Stimulated activated CD8-positive, alpha-beta memory T cell treated with anti-CD3 and anti-CD28 coated beads, Interleukin-7, amount 100 ng/mL, for 24 hours (primary cell): ENCODE results near the gene LTC4S.
"Not testable (repeated sequence)": the region's sequence is repeated elsewhere in the genome, so short reads cannot be mapped to it uniquely, and the experiment has no call there.

ENCODE experiments used
- DNase-seq: peaks from one replicate; pipeline ENCODE4 v3.0.0-alpha.2; 2020; ENCODE audit warnings: low read depth

The LTC4S gene

GRCh38 chr5:179793468-179794139 lies at the start of gene LTC4S:
Gene LTC4S, plus strand, starts transcription at chr5:179793986. Its CDS starts 95 bp downstream, at chr5:179794081.
- no peak for DNase-seq

DNA sequence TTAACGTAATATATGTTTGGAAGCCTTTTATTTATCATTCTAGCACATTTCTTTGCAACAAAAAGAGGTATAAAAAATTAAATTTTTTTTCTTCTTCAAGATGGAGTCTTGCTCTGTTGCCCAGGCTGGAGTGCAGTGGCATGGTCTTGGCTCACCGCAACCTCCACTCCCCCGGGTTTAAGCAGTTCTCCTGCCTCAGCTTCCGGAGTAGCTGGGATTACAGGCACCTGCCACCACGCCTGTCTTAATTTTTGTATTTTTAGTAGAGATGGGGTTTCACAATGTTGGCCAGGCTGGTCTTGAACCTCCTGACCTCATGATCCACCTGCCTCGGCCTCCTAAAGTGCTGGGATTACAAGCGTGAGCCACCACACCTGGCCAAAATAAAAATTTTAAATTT lies 49.7 kb upstream of the LTC4S start:
- DNase-seq: not testable (repeated sequence)

DNA sequence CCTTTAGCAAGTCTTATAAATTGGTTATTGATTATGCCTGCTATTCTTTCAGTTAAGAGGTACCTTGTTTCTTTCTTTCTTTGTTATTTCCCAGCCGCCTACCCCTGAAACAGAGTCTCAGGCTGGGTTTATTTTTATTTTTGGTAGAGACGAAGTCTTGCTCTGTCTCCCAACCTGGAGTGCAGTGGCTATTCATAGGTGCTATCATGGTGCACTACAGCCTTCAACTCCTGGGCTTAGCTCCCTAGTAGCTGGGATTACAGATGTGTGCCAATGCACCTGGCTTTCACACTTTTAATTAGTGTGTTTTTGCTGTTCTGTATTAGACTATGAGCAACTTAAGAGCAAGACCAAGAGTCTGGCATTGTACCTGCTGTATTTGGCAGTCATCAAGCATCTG lies 46.9 kb upstream of the LTC4S start:
- no peak for DNase-seq

GRCh38 chr5:179747811-179748210 lies 46.0 kb upstream of the LTC4S start:
- DNase-seq: no peak

DNA sequence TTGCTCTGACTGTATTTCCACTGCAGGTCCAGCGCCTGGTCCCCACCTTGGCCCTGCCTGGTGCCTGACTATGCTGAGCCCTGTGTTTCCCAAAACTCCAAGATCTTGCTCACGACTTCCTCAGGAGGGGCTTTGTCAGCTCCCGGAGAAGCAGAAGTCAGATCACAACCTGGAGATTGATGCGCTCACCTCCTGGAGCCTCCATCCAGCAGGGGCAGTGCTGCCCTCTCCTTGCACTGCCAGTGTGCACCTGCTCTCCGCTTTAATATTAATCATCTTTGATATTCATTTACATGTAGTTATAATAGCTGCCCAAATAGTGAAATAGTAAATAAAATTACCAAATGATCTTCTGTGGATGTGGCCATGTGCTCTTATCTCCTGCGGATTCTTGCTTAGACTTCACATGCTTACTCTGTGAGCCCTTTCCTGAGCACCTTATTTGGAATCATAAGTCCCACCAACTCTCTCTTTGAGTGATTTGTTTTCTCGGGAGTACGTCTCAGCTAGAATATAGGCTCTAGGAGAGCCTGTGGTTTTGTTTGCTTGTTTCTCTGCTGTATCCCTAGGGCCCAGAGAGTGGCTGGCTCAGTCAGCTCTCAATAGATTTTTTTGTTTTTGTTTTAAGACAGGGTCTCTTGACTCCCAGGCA lies 43.8 kb upstream of the LTC4S start:
- DNase-seq: no peak

- no peak for DNase-seq
Observed at GRCh38 chr5:179753971-179754370, 39.8 kb upstream of the LTC4S start.

GRCh38 chr5:179755022-179755421 lies 38.8 kb upstream of the LTC4S start:
- DNase-seq: no peak

DNA sequence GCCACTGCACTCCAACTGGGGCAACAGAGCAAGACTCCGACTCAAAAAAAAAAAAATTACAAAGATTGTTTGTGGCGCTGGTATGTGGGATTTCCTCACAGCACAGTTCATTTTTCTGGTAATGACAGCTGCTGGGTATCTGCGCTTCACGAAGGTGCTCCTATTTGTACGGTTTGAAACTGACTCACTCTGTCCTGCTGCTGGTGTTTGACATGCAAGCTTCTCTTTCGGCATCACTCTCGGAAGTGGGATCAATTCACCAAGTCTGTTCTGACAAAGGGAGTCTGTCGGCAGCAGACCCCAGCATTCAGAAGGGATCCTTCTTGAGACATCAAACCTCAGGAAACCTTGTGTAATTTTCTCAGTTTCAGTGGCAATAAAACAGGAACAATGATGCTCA lies 34.8 kb upstream of the LTC4S start:
- no peak for DNase-seq

DNA sequence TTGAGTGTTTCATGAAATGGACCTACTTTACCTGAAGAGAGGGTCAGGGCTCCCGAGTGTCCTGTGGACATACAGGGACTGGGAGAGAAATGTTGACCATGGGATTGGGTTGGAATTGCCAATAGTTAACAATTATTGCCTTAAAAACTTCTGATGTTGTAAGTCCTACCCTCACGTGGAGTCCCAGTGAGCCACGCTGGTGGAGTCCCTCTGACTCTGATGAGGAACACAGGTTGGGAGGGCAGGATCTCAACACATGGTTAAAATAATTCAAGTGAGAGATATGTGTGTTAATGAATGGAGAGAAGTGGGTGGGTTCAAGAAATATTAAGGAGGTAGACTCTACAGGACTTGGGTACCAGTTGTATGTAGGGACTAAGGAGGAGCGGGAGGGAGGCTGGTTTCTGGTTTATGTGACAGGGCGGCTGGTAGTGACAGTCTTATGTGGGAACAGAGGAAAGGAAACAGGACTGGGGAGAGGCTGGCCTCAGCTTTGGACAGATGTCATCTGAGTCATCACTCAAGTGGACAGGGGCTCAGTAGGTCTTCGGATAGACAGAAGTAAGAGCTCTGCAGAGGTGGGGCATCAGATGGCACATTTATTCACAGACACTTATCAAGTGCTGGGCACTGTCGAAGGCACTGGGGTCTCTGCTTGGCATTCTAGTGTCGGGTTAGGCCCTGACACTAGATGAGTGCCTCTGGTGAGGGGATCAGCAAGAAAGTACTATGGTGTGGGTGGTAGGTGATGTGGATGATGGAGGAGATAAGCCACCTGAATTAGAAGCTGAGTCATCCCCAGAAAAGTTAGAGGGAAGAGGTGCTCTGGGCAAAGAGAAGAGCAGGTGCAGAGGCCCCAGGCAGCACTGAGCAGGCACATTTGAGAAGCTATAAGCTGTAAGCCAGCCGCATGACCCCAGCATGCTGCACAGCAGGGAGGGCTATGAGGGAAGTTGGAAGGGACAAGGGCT lies 33.9 kb upstream of the LTC4S start:
- DNase-seq: no peak

DNA sequence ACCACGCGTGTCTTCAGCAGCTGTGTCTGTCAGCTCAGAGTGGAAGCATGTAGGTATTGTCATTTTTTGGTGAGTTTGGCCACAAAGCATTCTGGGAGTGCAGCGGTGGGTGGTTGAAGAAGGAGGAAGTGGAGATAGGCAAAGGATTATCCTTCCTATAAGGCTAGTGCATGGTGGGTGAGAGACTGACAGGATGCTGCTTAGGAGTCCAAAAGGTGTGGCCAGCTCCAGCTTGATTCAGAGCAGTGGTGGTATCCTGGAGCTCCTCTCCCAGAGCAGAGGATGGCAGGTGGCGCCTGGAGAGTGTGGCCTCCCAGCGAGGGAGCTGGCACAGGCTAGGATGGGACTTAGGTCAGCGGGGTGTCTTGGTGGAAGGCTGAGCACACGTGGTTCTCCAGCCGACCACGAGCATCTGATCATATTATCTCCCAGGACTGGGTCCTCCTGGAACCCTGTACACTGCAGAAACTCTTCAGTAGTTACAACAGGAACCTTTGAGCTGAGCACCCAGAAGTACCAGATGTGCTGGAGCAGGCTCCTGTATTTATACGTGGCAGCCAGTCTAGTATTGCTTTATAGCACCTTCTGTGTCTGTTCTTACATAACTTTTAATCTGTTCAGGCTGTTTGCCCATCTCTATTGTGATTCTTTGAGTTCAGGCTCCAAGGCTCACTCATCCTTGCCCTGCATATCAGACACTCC lies 31.6 kb upstream of the LTC4S start:
- no peak for DNase-seq

DNA sequence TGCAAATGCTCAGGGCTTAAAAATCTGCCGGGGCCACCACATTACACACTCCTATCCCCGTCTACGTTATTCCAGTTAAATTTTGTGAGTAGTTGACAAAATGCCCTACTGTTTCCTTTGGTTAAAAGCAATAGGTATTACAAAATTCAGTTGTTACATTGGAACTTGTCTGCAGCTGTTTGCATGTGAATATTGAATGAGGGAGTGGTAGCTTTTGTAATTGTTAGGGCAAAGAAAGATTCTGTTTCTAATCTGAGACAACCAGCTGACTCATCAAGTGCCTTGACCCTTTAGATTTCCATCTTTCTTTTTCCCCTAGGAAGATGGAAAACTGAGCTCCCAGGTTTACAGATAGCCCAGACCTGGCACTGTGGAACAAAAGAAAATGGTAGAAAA lies 31.0 kb upstream of the LTC4S start:
- no peak for DNase-seq

DNA sequence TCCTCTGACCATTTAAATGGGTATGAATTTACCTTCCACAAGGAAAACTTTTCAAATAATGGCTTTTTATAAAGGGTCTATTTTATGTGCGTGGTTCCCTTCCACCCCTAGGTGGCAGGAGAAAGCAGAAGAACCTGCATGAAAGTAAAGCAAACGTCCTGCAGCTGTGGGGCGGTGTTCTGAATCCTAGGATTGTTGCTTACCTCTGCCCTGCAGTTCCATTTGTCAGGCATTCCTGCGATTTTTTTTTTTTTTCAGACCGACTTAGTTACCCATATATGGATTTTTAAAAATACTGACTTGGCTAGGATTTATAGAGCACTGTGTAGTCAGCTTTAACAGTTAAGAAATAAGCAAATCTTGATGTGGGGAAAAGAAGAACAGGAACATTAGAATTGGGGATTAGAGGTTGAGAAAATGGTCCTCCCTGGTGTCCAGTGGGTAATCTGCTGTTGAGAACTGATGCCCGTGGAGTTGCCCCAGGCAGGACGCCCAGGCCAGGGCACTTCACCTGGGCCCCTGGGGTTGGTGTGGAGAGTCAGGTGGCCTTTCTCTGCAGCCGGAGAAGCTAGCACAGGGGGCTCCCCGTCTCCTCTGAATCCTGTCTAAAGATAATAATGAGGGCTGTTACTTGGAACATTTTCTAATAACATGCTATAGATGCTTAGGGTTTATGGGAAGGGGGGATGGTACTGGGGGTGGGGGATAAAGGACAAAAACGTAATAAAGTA lies 30.4 kb upstream of the LTC4S start:
- peak; percentile 29 for DNase-seq

GRCh38 chr5:179764056-179764455 lies 29.7 kb upstream of the LTC4S start:
- DNase-seq: no peak

DNA sequence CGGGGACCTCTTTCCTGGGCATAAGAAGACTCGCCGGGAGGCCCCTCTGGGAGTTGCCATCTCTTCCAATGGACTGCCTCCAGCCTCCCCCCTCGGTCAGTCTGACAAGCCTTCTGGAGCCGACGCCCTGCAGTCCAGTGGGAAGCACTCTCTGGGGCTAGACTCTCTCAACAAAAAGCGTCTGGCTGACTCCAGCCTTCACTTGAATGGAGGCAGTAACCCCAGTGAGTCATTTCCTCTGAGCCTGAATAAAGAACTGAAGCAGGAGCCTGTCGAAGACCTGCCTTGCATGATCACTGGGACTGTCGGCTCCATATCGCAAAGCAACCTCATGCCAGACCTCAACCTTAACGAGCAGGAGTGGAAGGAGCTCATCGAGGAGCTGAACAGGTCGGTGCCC lies 28.4 kb upstream of the LTC4S start:
- DNase-seq: no peak

- no peak for DNase-seq
Observed at GRCh38 chr5:179766021-179766725, 27.6 kb upstream of the LTC4S start.

DNA sequence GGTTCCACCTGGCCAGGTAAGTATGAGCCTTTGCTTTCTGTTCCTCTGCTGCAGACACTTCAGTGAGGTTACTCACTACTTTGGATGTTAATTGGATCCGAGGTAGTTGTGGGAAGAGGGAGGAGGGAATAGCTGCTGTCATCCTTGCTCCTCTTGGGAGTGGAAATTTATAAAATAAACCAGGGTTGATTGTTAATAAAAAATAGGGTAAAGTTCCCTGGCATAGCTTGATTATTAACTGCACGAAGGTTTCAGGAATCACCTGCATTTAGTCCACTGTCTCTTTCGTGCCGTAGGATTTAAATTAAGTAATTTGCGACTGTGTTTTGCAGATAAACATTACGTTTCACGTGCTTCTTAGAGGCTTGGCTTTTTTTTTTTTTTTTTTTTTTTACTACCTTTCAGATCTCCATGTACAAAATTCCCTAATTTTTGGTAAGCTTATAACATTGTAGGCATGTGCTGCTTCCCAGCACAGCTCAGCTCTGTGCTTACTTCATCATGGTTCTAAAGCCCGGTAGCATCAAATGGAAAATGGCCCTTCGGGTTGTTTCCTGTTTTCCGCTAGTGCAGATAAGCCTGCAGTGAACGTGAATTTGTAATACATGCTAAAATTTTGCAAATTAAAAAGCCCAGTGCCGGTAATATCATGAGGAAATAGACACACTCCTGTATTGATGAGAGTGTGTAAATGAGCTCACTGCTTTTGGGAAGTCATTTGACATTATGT lies 26.9 kb upstream of the LTC4S start:
- no peak for DNase-seq

DNA sequence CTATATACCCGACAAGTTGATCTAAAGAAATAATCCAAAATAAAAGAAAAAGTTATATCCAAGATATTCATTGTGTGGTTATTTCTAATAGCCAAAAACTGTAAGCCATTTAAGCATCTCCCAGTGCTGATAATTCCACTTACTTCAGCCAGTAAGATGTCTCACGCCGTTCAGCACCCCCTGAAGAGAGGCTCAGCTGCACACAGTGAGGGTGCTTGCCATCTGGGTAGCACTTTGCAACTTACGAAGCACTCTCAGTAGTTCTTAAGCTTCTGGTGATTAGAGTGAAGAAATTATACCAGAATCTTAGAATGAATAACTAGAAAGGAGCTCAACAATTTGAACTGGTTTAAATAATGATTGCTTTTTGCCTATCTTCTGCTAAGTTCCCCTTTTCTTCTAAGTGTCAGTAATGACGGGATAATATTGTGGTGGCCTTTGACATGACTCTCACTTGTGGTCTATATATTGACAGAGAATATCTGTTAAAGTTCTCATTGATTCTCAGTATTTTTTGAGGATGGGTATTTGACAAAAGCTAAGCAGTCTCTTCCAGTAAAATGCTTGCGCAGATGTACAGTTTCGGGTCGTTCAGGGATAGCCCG lies 26.2 kb upstream of the LTC4S start:
- no peak for DNase-seq

DNA sequence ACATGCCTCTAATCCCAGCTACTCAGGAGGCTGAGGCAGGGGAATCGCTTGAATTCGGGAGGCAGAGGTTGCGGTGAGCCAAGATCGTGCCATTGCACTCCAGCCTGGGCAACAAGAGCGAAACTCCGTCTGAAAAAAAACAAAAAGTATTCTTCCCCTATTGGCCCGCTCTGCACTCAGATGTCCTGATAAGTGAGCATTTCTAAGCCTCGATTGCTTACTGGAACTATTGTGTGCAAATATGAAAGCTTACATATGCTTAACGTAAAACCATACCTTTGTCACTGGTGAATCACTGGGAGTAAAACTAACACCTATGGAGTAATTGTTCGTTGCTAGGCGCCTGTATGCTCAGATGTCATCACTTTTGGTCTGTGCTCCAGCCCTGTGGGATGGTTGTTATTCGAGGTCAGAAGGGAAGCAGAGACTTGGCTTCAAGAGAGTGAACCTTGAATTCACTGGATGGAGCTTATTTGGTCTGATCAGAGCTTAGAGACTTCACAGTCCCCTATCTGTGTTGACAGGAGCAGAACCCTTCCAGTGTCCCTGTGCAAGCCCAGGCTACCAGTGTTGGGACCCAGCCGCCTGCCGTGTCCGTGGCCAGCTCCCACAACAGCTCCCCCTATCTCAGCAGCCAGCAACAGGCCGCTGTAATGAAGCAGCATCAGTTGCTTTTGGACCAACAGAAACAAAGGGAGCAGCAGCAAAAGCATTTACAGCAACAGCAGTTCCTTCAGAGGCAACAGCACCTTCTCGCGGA lies 25.3 kb upstream of the LTC4S start:
- DNase-seq: no peak

DNA sequence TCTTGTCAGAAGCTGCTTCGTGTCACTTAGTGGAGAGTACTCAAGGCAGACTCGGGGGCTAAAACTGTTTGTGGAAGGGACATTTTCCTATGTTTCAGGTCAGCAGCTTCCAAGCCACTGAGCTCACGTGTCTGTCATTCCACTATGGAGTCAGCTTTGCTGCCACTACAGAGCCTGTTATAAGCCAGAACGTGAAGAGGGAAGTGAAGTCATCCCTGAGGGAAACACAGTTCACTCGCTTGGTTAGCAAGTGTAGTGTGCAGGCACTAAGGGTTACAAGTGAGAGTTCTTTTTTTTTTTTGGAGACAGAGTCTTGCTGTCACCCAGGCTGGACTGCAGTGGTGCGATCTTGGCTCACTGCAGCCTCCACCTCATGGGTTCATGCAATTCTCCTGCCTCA lies 24.5 kb upstream of the LTC4S start:
- no peak for DNase-seq
